Right lung (tissue), 5 donors: ENCODE data around the gene KRTAP10-11. TPM values are rescaled to one million over a fixed set of nuclear protein-coding genes. Genes with fewer than 3 reads are reported as not detected.
"Not testable (repeated sequence)": the region's sequence is repeated elsewhere in the genome, so short reads cannot be mapped to it uniquely, and the experiment has no call there.

ENCODE experiments used
- DNase-seq, 2 donors: peaks; one replicate each; pipeline ENCODE4 v3.0.0-alpha.2; 2013
- polyA plus RNA-seq, 5 donors: library from polyadenylated mRNA; unstranded; fragments of 120-200 nt; gene quantifications; one replicate each; pipeline versions ENCODE4 v1.2.1 to v1.2.3, GENCODE V29; 2013; ENCODE audit warnings: inconsistent platforms in 1 of 5, low replicate concordance in 1 of 5; ENCODE audit not compliant: insufficient read length in 5 of 5, insufficient read depth in 1 of 5

KRTAP10-11 gene
- polyA plus RNA-seq, 5 donors, result not detected

- DNase-seq, result no peak
These were observed 31.2 kb upstream of the KRTAP10-11 start for GRCh38 chr21:44614961-44615391.

GRCh38 chr21:44615466-44615865 lies 30.7 kb upstream of the KRTAP10-11 start:
- no peak for DNase-seq

GRCh38 chr21:44615911-44616590 lies 30.2 kb upstream of the KRTAP10-11 start:
- no peak for DNase-seq

GRCh38 chr21:44616591-44616926 lies 29.7 kb upstream of the KRTAP10-11 start:
- no peak for DNase-seq

GRCh38 chr21:44617071-44617501 lies 29.1 kb upstream of the KRTAP10-11 start:
- no peak for DNase-seq

- no peak for DNase-seq
These were observed 27.7 kb upstream of the KRTAP10-11 start for GRCh38 chr21:44618504-44618903.

GRCh38 chr21:44618909-44619308 lies 27.3 kb upstream of the KRTAP10-11 start:
- no peak for DNase-seq

GRCh38 chr21:44619886-44620285 lies 26.3 kb upstream of the KRTAP10-11 start:
- DNase-seq, result no peak

GRCh38 chr21:44623575-44623974 lies 22.6 kb upstream of the KRTAP10-11 start:
- no peak for DNase-seq

GRCh38 chr21:44625756-44626155 lies 20.5 kb upstream of the KRTAP10-11 start:
- DNase-seq, result no peak

- DNase-seq, result no peak
These were observed 20.0 kb upstream of the KRTAP10-11 start for GRCh38 chr21:44626262-44626661.

GRCh38 chr21:44626673-44627143 lies 19.5 kb upstream of the KRTAP10-11 start, which contains the start of gene KRTAP10-9:
TSS of gene KRTAP10-9 (plus strand) at chr21:44627093. CDS start at chr21:44627172, 79 bp downstream.
- DNase-seq, result no peak

GRCh38 chr21:44627181-44627822 lies 18.9 kb upstream of the KRTAP10-11 start:
- not testable (repeated sequence) for DNase-seq

GRCh38 chr21:44627831-44628233 lies 18.4 kb upstream of the KRTAP10-11 start:
- DNase-seq, result not testable (repeated sequence)

GRCh38 chr21:44628707-44629391 lies 17.4 kb upstream of the KRTAP10-11 start:
- no peak for DNase-seq

GRCh38 chr21:44630440-44630839 lies 15.8 kb upstream of the KRTAP10-11 start:
- DNase-seq, result no peak

- no peak for DNase-seq
These were observed 14.1 kb upstream of the KRTAP10-11 start for GRCh38 chr21:44632067-44632466.

GRCh38 chr21:44636209-44637017 lies 9.8 kb upstream of the KRTAP10-11 start:
- DNase-seq, result no peak

GRCh38 chr21:44637018-44637850 lies 9.0 kb upstream of the KRTAP10-11 start, which contains the start of gene KRTAP10-10:
TSS of gene KRTAP10-10 (plus strand) at chr21:44637356. CDS start at chr21:44637418, 62 bp downstream.
- DNase-seq, result no peak

GRCh38 chr21:44637851-44638348 lies 8.3 kb upstream of the KRTAP10-11 start:
- not testable (repeated sequence) for DNase-seq
